Breast epithelium (tissue), 3 donors: Measurements from ENCODE around the gene GUCY2D.

Experiments
- POLR2A ChIP-seq: fragments of 450-650 bp; IDR thresholded peaks from one replicate; pipeline ENCODE4 v1.6.1; 2016; ENCODE audit warnings: antibody characterized with exemption, mild to moderate bottlenecking, moderate library complexity
- POLR2AphosphoS5 ChIP-seq, 3 donors: sonication (generic); formaldehyde crosslinking; IDR thresholded peaks; one replicate each; pipeline ENCODE4 v1.6.1; 2017; ENCODE audit warnings: antibody characterized with exemption in 3 of 3
- TF ChIP-seq, protein P1 (sequence below), 3 donors: fragments of 450-650 bp; IDR thresholded peaks; one replicate each; pipeline ENCODE4 v1.5.1; 2016 to 2017; ENCODE audit warnings: antibody characterized with exemption in 3 of 3, mild to moderate bottlenecking in 3 of 3, moderate library complexity in 3 of 3

DNA sequence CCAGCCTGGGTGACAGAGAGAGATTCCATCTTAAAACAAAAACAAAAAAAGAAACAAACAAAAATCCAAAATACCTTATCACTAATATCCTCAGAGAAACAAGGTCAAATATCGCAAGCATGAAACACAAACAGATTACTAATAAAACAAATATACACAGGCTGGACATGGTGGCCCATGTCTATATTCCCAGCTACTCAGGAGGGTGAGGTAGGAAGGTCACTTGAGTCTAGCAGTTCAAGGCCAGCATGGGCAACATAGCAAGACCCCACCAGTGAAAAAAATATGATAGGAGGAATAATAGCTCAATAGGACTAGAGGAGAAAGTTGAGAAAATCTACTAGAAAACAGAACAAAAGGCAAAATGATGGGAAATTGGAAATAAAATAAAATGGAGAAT lies 29.5 kb downstream of the GUCY2D start:
- TF ChIP-seq, protein P1, sequence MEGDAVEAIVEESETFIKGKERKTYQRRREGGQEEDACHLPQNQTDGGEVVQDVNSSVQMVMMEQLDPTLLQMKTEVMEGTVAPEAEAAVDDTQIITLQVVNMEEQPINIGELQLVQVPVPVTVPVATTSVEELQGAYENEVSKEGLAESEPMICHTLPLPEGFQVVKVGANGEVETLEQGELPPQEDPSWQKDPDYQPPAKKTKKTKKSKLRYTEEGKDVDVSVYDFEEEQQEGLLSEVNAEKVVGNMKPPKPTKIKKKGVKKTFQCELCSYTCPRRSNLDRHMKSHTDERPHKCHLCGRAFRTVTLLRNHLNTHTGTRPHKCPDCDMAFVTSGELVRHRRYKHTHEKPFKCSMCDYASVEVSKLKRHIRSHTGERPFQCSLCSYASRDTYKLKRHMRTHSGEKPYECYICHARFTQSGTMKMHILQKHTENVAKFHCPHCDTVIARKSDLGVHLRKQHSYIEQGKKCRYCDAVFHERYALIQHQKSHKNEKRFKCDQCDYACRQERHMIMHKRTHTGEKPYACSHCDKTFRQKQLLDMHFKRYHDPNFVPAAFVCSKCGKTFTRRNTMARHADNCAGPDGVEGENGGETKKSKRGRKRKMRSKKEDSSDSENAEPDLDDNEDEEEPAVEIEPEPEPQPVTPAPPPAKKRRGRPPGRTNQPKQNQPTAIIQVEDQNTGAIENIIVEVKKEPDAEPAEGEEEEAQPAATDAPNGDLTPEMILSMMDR (IDR thresholded peaks at IDR 0.05) = no peak
- TF ChIP-seq POLR2A (no peak), POLR2AphosphoS5 (IDR thresholded peaks at IDR 0.05) (no peak)
